Ascending aorta (tissue), 2 donors: Measurements from ENCODE around the gene PTPN6. TPM values are rescaled to one million over a fixed set of nuclear protein-coding genes. Genes with fewer than 3 reads are reported as not detected.

Experiments used
- DNase-seq, 2 donors: peaks; one replicate each; pipeline ENCODE4 v3.0.0-alpha.2; 2019; ENCODE audit warnings: low spot score in 2 of 2
- H3K27ac ChIP-seq, 2 donors: fragments of 200-600 bp; sonication (generic); one replicate each; pipeline ENCODE4 v1.5.1; 2016 to 2017; ENCODE audit warnings: mild to moderate bottlenecking in 1 of 2
- H3K27me3 ChIP-seq: fragments of 200-600 bp; sonication (generic); one replicate; pipeline ENCODE4 v1.5.1; 2017
- H3K36me3 ChIP-seq, 2 donors: fragments of 200-600 bp; sonication (generic); one replicate each; pipeline ENCODE4 v1.5.1; 2016
- H3K4me1 ChIP-seq, 2 donors: fragments of 200-600 bp; sonication (generic); one replicate each; pipeline ENCODE4 v1.5.1; 2016 to 2017; ENCODE audit warnings: mild to moderate bottlenecking in 1 of 2
- H3K4me3 ChIP-seq, 2 donors: fragments of 200-600 bp; sonication (generic); one replicate each; pipeline ENCODE4 v1.5.1; 2016 to 2017; ENCODE audit warnings: mild to moderate bottlenecking in 1 of 2
- H3K9me3 ChIP-seq, 2 donors: fragments of 200-600 bp; sonication (generic); one replicate each; pipeline ENCODE4 v1.5.1; 2016
- intact Hi-C: fragments of 100-400 bp; cut with DNase I; formaldehyde crosslinking; loops from one replicate; pipeline ENCODE4 v1.15.1; 2023
- total RNA-seq: library from RNA; depleted of rRNA; stranded (reverse); fragments of >200 nt; gene quantifications from one replicate; pipeline ENCODE4 v1.1.0, GENCODE V29; 2016
- TF ChIP-seq, protein P1 (sequence below), 3 experiments: fragments of 200-600 bp in 2 of 3; fragments of 450-650 bp in 1 of 3; sonication (generic) in 2 of 3; IDR thresholded peaks; one replicate each; pipeline ENCODE4 v1.5.1; 2016 to 2019; ENCODE audit warnings: antibody characterized with exemption in 3 of 3, mild to moderate bottlenecking in 1 of 3, moderate library complexity in 1 of 3

PTPN6 gene
- total RNA-seq, 1 donor from 2014 or later: 1.7 TPM

DNA sequence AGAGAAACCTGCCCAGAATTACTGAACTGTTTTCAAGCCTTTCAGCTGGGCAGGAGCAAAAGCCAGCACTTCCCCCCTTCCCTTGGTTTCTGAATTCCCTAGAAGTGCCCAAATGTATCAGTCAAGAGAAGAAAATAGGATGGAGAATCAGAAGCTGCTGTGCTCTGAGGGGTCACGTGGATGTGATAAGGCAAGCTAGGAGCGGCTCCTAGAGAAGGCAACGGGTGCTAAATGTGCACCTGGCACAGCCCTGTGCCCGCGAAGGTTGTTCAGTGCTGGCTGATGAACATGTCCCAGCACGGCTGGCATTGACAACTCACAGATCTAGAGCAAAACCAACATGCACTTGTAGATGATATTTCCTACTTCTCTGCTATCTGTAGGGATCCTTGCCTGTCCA, 27.9 kb downstream of the PTPN6 start:
- Histone ChIP-seq H3K36me3 (peaks cover 74 to 93% of the 10 kb centered on the region in 2 donors), H3K27ac (no peak overlapping the region), H3K27me3 (no peaks in the 10 kb centered on the region), H3K4me1 (no peaks in the 10 kb centered on the region), H3K4me3 (no peak overlapping the region), H3K9me3 (no peaks in the 10 kb centered on the region)
- intact Hi-C loops: no loop called here
- no peak for DNase-seq
- TF ChIP-seq, protein P1, sequence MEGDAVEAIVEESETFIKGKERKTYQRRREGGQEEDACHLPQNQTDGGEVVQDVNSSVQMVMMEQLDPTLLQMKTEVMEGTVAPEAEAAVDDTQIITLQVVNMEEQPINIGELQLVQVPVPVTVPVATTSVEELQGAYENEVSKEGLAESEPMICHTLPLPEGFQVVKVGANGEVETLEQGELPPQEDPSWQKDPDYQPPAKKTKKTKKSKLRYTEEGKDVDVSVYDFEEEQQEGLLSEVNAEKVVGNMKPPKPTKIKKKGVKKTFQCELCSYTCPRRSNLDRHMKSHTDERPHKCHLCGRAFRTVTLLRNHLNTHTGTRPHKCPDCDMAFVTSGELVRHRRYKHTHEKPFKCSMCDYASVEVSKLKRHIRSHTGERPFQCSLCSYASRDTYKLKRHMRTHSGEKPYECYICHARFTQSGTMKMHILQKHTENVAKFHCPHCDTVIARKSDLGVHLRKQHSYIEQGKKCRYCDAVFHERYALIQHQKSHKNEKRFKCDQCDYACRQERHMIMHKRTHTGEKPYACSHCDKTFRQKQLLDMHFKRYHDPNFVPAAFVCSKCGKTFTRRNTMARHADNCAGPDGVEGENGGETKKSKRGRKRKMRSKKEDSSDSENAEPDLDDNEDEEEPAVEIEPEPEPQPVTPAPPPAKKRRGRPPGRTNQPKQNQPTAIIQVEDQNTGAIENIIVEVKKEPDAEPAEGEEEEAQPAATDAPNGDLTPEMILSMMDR (IDR thresholded peaks at IDR 0.05): no peak

- Histone ChIP-seq H3K4me1 (no peaks in the 10 kb centered on the region), H3K27ac (no peak overlapping the region), H3K4me3 (no peak overlapping the region), H3K9me3 (no peaks in the 10 kb centered on the region), H3K36me3 (peaks cover 70 to 89% of the 10 kb centered on the region in 2 donors), H3K27me3 (no peaks in the 10 kb centered on the region)
- no peak for DNase-seq
- intact Hi-C loops: no loop called here
- TF ChIP-seq, protein P1 (IDR thresholded peaks at IDR 0.05): no peak
Measured at GRCh38 chr12:6979453-6979852, 28.3 kb downstream of the PTPN6 start.

DNA sequence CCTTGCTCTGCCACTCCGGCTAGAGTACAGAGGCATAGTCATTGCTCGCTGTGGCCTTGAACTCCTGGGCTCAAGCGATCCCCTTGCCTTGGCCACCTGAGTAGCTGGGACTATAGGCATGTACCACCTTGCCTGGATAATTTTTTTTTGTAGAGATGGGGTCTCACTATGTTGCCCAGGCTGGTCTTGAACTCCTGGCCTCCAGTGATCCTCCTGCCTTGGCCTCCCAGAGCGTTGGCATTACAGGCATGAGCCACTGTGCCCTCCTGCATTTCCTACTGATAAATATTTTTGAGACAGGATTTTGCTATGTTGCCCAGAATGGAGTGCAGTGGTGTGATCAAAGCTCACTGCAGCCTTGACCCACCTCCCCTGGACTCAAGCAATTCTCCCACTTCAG, 28.9 kb downstream of the PTPN6 start:
- H3K27ac ChIP-seq: no peak overlapping the region
- peaks cover 64 to 83% of the 10 kb centered on the region in 2 donors for H3K36me3 ChIP-seq
- no peak for DNase-seq
- no peaks in the 10 kb centered on the region for H3K9me3 ChIP-seq
- TF ChIP-seq, protein P1 (IDR thresholded peaks at IDR 0.05): no peak
- no peaks in the 10 kb centered on the region for H3K4me1 ChIP-seq
- intact Hi-C loops: no loop called here
- H3K4me3 ChIP-seq: no peak overlapping the region
- H3K27me3 ChIP-seq: no peaks in the 10 kb centered on the region

- no peaks in the 10 kb centered on the region for H3K4me1 ChIP-seq
- peaks cover 62 to 76% of the 10 kb centered on the region in 2 donors for H3K36me3 ChIP-seq
- no peak for DNase-seq
Measured at GRCh38 chr12:6980740-6981139, 29.6 kb downstream of the PTPN6 start.

GRCh38 chr12:6981152-6982052, 30.2 kb downstream of the PTPN6 start:
- Histone ChIP-seq H3K9me3 (no peaks in the 10 kb centered on the region), H3K36me3 (peaks cover 55 to 69% of the 10 kb centered on the region in 2 donors), H3K4me3 (no peak overlapping the region), H3K27ac (no peak overlapping the region), H3K4me1 (no peaks in the 10 kb centered on the region), H3K27me3 (no peaks in the 10 kb centered on the region)
- intact Hi-C loops: no loop called here
- DNase-seq: no peak
- TF ChIP-seq, protein P1 (IDR thresholded peaks at IDR 0.05): no peak

More at GRCh38 chr12:6980740-6981139, 29.6 kb downstream of the PTPN6 start:
- TF ChIP-seq, protein P1 (IDR thresholded peaks at IDR 0.05): no peak
- Histone ChIP-seq H3K27me3 (no peaks in the 10 kb centered on the region), H3K4me3 (no peak overlapping the region), H3K27ac (no peak overlapping the region), H3K9me3 (no peaks in the 10 kb centered on the region)
- intact Hi-C loops: no loop called here
